HG03432 (cell line): ENCODE data around the gene CYP20A1.
"Not testable (repeated sequence)": the region's sequence is repeated elsewhere in the genome, so short reads cannot be mapped to it uniquely, and the experiment has no call there.

Source experiments
- ATAC-seq: cut with Tn5 transposase; IDR thresholded peaks from one replicate; pipeline ENCODE4 v1.9.1; 2021; ENCODE audit warnings: mild to moderate bottlenecking, moderate library complexity; ENCODE audit not compliant: unreplicated experiment

The CYP20A1 gene

GRCh38 chr2:203238704-203239526 lies at the start of gene CYP20A1:
Gene CYP20A1 (plus strand): TSS chr2:203239018. CDS start chr2:203239063, 45 bp downstream.
- ATAC-seq, result peak; percentile 90

- ATAC-seq, result not testable (repeated sequence)
Observed at GRCh38 chr2:203190547-203190946, 48.3 kb upstream of the CYP20A1 start.

- not testable (repeated sequence) for ATAC-seq
Observed at GRCh38 chr2:203191026-203191425, 47.8 kb upstream of the CYP20A1 start.

- ATAC-seq, result no peak
Observed at GRCh38 chr2:203191961-203192360, 46.9 kb upstream of the CYP20A1 start.

- no peak for ATAC-seq
Observed at GRCh38 chr2:203195331-203196036, 43.3 kb upstream of the CYP20A1 start.

GRCh38 chr2:203200866-203201265 lies 38.0 kb upstream of the CYP20A1 start:
- no peak for ATAC-seq

- no peak for ATAC-seq
Observed at GRCh38 chr2:203201426-203201825, 37.4 kb upstream of the CYP20A1 start.

- ATAC-seq, result no peak
Observed at GRCh38 chr2:203209538-203209937, 29.3 kb upstream of the CYP20A1 start.

GRCh38 chr2:203225423-203226039 lies 13.3 kb upstream of the CYP20A1 start:
- peak; percentile 63 for ATAC-seq

GRCh38 chr2:203229674-203230073 lies 9.1 kb upstream of the CYP20A1 start:
- ATAC-seq, result not testable (repeated sequence)

GRCh38 chr2:203237346-203238238 lies 1.2 kb upstream of the CYP20A1 start:
- ATAC-seq, result no peak

GRCh38 chr2:203238292-203238703 lies 520 bp upstream of the CYP20A1 start:
- ATAC-seq, result no peak

- ATAC-seq, result no peak
Observed at GRCh38 chr2:203240491-203240890, 1.7 kb downstream of the CYP20A1 start.

- no peak for ATAC-seq
Observed at GRCh38 chr2:203242518-203242917, 3.7 kb downstream of the CYP20A1 start.

- no peak for ATAC-seq
Observed at GRCh38 chr2:203246646-203247045, 7.8 kb downstream of the CYP20A1 start.

GRCh38 chr2:203252818-203253217 lies 14.0 kb downstream of the CYP20A1 start:
- no peak for ATAC-seq

- ATAC-seq, result not testable (repeated sequence)
Observed at GRCh38 chr2:203253422-203254095, 14.7 kb downstream of the CYP20A1 start.

GRCh38 chr2:203261326-203262159 lies 22.7 kb downstream of the CYP20A1 start:
- no peak for ATAC-seq

GRCh38 chr2:203279288-203279687 lies 40.5 kb downstream of the CYP20A1 start:
- ATAC-seq, result no peak
